Omental fat pad (tissue), 4 donors: Measurements from ENCODE around the gene LSM7. TPM values are rescaled to one million over a fixed set of nuclear protein-coding genes. Genes with fewer than 3 reads are reported as not detected.

ENCODE experiments used
- ATAC-seq: fragments of 150-250 bp; one replicate; pipeline ENCODE4 v1.9.1; 2016; ENCODE audit warnings: mild to moderate bottlenecking, moderate library complexity; ENCODE audit not compliant: low FRiP score
- DNase-seq: peaks from one replicate; pipeline ENCODE4 v3.0.0-alpha.2; 2019; ENCODE audit warnings: low spot score
- CTCF ChIP-seq, 3 donors: fragments of 450-650 bp; IDR thresholded peaks; one replicate each; pipeline ENCODE4 v1.5.1; 2016 to 2017; ENCODE audit warnings: antibody characterized with exemption in 3 of 3, mild to moderate bottlenecking in 3 of 3, moderate library complexity in 2 of 3
- total RNA-seq, 4 donors: library from RNA; depleted of rRNA; stranded (reverse); fragments of >200 nt; gene quantifications; one replicate each; pipeline ENCODE4 v1.1.0, GENCODE V29; 2016

The LSM7 gene
- total RNA-seq, 4 donors from 2014 or later: 101 to 142 (median 115) TPM

DNA sequence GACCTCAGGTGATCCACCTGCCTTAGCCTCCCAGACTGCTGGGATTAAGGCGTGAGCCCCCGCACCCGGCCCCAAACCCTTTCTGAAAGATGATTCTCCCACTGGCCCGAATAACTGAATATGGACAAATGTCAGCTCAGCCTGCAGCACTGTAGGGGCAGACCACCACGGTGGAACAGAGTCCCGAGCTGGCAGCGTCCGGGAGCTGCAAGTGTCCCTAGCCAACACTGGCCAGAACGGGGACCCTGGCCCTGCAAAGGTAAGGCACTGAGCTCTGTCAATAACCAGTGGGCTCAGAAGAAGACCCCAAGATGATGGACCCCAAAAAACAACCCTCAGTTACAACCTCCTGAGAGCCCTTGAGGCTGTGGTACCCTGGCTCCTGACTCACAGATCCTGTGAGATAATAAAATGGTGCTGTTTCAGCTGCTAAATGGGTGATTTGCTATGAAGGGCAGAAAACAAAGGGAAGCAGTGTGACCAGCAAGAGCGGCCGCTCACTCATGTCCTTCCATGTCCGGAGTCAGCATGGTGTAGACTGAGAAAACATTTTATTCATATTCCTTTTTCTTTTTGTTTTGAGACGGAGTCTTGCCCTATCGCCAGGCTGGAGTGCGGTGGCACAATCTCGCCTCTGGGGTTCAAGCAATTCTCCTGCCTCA lies 1.6 kb downstream of the LSM7 start:
- DNase-seq (no peak), ATAC-seq (no peak)
- no peak for TF ChIP-seq CTCF (IDR thresholded peaks at IDR 0.05)

- ATAC-seq: no peak
- TF ChIP-seq CTCF (IDR thresholded peaks at IDR 0.05): no peak
- no peak for DNase-seq
Observed at GRCh38 chr19:2325281-2326046, 2.9 kb downstream of the LSM7 start.

GRCh38 chr19:2324220-2324948 lies 4.0 kb downstream of the LSM7 start:
- no peak for TF ChIP-seq CTCF (IDR thresholded peaks at IDR 0.05)
- no peak for DNase-seq
- ATAC-seq: no peak

- no peak for ATAC-seq
- DNase-seq: no peak
- no peak for TF ChIP-seq CTCF (IDR thresholded peaks at IDR 0.05)
Observed at GRCh38 chr19:2323707-2324106, 4.7 kb downstream of the LSM7 start.

DNA sequence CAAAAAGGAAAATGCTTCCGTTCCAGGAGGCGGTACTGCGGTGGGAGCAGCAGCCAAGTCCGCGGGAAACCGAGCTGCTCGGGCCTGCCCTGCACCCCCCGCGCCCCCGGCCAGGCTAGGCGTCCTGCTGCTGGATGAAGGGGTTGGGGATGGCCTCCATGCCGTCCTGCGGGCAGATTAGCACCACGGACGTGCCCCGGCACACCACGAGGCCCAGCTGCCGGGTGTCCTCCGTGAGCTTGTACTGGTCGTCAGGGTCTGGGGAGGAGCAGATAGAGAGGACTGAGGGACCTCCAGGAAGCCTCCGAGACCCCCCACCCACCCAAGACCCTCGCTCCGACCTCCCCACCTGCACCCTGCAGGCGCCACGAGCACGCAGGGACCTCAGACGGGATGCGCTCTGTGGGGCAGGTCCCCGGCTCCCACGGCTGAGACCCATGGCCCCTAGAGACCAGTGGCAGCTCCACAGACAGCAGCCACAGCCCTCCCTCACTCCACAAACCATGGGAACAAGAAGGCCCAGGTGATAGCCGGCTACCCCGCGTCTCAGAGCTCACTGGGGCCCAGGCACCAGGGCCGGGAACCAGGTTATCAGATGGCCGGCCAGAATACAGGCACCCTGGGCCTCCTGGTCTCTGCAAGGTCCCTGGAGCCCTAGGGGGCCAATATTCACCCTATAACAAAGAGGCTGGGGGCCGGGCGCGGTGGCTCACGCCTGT lies 6.7 kb downstream of the LSM7 start:
- DNase-seq (no peak), ATAC-seq (no peak)
- no peak for TF ChIP-seq CTCF (IDR thresholded peaks at IDR 0.05)

DNA sequence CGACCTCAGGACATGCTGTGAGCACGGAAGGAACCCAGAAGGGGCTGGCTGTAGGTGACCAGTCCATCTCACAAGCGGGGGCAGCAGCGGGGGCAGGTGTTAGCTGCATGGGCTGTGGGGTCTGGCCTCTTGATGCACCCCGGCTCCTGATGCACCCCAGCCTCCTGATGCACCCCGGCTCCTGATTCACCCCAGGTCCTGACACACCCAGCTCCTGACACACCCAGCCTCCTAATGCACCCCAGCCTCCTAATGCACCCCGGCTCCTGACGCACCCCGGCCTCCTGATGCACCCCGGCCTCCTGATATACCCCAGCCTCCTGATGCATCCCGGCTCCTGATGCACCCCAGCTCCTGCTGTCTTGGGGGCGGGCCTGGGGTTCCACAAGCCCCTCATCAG lies 7.4 kb downstream of the LSM7 start:
- TF ChIP-seq CTCF (IDR thresholded peaks at IDR 0.05): no peak
- DNase-seq: no peak
- no peak for ATAC-seq
